ENCODE measurements around the gene AGAP1. TPM values are rescaled to one million over a fixed set of nuclear protein-coding genes. Genes with fewer than 3 reads are reported as not detected.

AGAP1 gene
- total RNA-seq, 1 experiment from 2014 or later, result 56.4 TPM

DNA sequence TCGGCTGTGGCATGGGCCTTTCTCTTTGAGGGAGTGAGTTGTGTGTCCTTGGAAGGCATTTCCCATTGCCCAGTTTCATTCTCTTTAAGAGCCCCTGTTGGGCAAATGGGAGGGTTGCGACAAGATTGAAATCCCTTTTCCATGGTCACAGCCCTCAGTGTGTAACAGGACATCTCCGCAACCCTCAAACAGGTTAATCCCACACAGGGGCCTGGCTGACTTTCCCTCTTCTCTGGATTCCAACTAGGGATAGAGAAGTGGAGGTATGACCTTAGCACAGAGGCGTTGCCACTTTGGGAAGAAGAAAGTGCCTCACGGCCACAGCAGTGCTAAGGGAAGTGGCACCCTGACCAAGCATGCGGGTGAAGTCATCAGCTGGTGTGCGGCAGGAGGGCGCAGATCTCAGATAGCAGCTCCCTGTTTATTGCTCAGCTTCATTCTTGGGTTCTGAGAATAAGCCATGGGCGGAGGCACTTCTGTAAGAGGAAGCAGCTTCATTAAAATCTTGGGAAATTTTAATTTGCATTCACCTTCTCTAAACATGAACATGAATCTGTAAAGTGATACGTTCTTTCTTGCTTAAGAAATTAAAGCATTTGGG, 417.9 kb downstream of the AGAP1 start:
- Mint-ChIP-seq H3K36me3 (ENCODE audit: insufficient read depth, unreplicated experiment) (peaks cover 9% of the 10 kb centered on the region), H3K4me3 (ENCODE audit: low read depth, unreplicated experiment) (no peak overlapping the region), H3K27ac (ENCODE audit: unreplicated experiment) (no peak overlapping the region), H3K27me3 (ENCODE audit: unreplicated experiment) (no peaks in the 10 kb centered on the region), H3K9me3 (ENCODE audit: low read depth, unreplicated experiment) (no peaks in the 10 kb centered on the region), H3K4me1 (ENCODE audit: low read depth, unreplicated experiment) (no peaks in the 10 kb centered on the region)
- intact Hi-C loops (cut with micrococcal nuclease; ENCODE audit: unreplicated experiment), result no loop called here
- TF ChIP-seq, protein P1, sequence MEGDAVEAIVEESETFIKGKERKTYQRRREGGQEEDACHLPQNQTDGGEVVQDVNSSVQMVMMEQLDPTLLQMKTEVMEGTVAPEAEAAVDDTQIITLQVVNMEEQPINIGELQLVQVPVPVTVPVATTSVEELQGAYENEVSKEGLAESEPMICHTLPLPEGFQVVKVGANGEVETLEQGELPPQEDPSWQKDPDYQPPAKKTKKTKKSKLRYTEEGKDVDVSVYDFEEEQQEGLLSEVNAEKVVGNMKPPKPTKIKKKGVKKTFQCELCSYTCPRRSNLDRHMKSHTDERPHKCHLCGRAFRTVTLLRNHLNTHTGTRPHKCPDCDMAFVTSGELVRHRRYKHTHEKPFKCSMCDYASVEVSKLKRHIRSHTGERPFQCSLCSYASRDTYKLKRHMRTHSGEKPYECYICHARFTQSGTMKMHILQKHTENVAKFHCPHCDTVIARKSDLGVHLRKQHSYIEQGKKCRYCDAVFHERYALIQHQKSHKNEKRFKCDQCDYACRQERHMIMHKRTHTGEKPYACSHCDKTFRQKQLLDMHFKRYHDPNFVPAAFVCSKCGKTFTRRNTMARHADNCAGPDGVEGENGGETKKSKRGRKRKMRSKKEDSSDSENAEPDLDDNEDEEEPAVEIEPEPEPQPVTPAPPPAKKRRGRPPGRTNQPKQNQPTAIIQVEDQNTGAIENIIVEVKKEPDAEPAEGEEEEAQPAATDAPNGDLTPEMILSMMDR (IDR thresholded peaks at IDR 0.05; ENCODE audit: unreplicated experiment), result no peak
- BruUV-seq (replicated peaks), result no TSS peak
- DNase-seq, result no peak
- CTCF ChIA-PET, result no interaction called here

DNA sequence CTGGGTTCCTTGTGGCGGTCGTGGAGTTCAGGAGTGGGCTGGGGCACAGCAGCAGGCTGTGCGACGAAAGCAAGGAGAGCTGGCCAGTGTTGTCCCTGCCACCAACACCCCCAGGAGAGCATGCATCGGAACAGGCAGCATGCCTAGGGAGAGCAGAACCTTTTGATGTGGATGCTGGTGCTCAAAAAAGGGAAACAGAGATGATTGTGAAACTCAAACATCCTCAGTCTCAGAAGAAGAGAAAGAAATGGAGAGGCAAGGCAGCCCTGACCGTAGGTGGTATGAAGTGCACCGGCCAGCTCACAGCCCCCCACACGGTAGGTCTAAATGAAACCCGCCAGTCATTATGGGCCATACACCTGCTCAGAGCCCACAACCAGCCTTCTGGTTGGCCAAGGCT, 420.9 kb downstream of the AGAP1 start:
- no peaks in the 10 kb centered on the region for H3K4me1 Mint-ChIP-seq (ENCODE audit: low read depth, unreplicated experiment)
- no peak for DNase-seq
- H3K27me3 Mint-ChIP-seq (ENCODE audit: unreplicated experiment), result no peaks in the 10 kb centered on the region
- no peak overlapping the region for H3K4me3 Mint-ChIP-seq (ENCODE audit: low read depth, unreplicated experiment)
- H3K27ac Mint-ChIP-seq (ENCODE audit: unreplicated experiment), result no peak overlapping the region
- TF ChIP-seq, protein P1 (IDR thresholded peaks at IDR 0.05; ENCODE audit: unreplicated experiment), result no peak
- peaks cover 9% of the 10 kb centered on the region for H3K36me3 Mint-ChIP-seq (ENCODE audit: insufficient read depth, unreplicated experiment)
- H3K9me3 Mint-ChIP-seq (ENCODE audit: low read depth, unreplicated experiment), result no peaks in the 10 kb centered on the region
- intact Hi-C loops (cut with micrococcal nuclease; ENCODE audit: unreplicated experiment), result no loop called here
- no TSS peak for BruUV-seq (replicated peaks)
- CTCF ChIA-PET, result interaction anchor here (0.6 kb wide), 1 partner anchor 270 kb away, joined by 4 read pairs; no protein-coding TSS in a partner anchor

DNA sequence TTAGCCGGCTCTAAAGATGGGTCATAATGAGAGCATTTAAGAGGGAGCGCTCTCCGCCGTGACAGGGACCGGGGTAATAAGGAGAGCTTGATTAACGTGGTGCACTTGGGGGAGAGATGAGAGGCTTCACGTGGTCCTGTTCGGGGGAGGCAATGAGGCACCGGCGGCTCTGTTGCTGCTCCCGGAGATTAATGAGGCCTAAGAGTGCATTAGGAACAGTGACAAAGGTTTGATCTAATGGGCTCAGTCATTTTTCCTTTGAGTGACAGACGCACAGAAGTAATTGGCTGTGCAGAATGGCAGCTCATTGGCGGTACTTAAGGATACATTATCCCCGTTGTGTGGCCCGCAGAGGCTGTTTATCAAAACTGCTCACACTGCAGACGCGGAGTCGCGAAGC, 423.7 kb downstream of the AGAP1 start:
- Mint-ChIP-seq H3K4me1 (ENCODE audit: low read depth, unreplicated experiment) (no peaks in the 10 kb centered on the region), H3K27me3 (ENCODE audit: unreplicated experiment) (no peaks in the 10 kb centered on the region), H3K27ac (ENCODE audit: unreplicated experiment) (no peak overlapping the region), H3K4me3 (ENCODE audit: low read depth, unreplicated experiment) (no peak overlapping the region), H3K36me3 (ENCODE audit: insufficient read depth, unreplicated experiment) (peaks cover 9% of the 10 kb centered on the region), H3K9me3 (ENCODE audit: low read depth, unreplicated experiment) (no peaks in the 10 kb centered on the region)
- intact Hi-C loops (cut with micrococcal nuclease; ENCODE audit: unreplicated experiment), result no loop called here
- TF ChIP-seq, protein P1 (IDR thresholded peaks at IDR 0.05; ENCODE audit: unreplicated experiment), result no peak
- CTCF ChIA-PET, result no interaction called here
- DNase-seq, result no peak
- no TSS peak for BruUV-seq (replicated peaks)

DNA sequence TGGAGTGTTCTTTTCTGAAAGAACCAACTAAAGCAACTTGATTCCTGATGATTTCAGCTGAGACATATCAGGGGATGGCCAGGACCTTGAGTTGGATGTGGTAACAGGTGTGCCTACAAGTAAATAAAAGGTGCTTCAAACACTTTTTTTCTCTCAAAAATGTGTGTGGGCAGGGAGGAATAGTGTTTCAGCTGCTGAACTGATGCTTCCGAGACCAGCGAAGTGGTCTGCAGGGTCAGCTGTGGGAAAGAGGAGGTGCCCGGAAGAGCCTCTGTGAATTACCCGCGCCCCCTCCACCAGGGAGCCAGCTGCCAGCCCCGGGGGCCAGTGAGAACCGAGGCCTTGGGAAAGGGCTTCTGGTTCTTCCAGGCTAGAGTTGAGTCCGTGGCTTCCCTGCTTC, 425.0 kb downstream of the AGAP1 start:
- no peaks in the 10 kb centered on the region for H3K27me3 Mint-ChIP-seq (ENCODE audit: unreplicated experiment)
- no peak for DNase-seq
- H3K36me3 Mint-ChIP-seq (ENCODE audit: insufficient read depth, unreplicated experiment), result peaks cover 9% of the 10 kb centered on the region
- CTCF ChIA-PET, result interaction anchor here (0.6 kb wide), 1 partner anchor 542 kb away, joined by 3 read pairs; no protein-coding TSS in a partner anchor
- H3K4me3 Mint-ChIP-seq (ENCODE audit: low read depth, unreplicated experiment), result no peak overlapping the region
- intact Hi-C loops (cut with micrococcal nuclease; ENCODE audit: unreplicated experiment), result no loop called here
- no TSS peak for BruUV-seq (replicated peaks)
- H3K9me3 Mint-ChIP-seq (ENCODE audit: low read depth, unreplicated experiment), result no peaks in the 10 kb centered on the region
- H3K27ac Mint-ChIP-seq (ENCODE audit: unreplicated experiment), result no peak overlapping the region
- TF ChIP-seq, protein P1 (IDR thresholded peaks at IDR 0.05; ENCODE audit: unreplicated experiment), result no peak
- H3K4me1 Mint-ChIP-seq (ENCODE audit: low read depth, unreplicated experiment), result no peaks in the 10 kb centered on the region

Data from Calu3 (cell line).